HG02870 (cell line): ENCODE results near the gene ANKRD28.

ENCODE experiments used
- ATAC-seq: cut with Tn5 transposase; IDR thresholded peaks from one replicate; pipeline ENCODE4 v1.9.1; 2021; ENCODE audit warnings: mild to moderate bottlenecking, moderate library complexity; ENCODE audit not compliant: unreplicated experiment

ANKRD28 gene

DNA sequence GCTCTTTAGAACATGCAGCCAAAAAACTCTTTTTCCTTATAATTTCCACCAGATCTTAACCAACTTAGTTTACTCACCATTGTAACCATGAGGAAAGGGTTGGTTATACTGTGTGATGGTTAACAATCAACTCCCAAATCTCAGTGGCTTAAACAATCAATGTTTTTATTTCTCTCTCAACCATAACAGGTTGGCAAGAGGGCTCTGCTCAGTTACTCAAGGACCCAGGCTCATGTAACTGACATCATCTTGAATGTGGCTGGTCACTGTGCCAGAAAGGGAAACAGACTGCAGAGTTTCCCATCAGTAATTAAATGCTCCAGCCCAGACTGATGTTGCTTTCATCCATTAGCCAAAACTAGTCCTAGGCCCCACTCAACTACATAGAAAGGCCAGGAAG is 69.0 kb downstream of the ANKRD28 start:
- ATAC-seq, result no peak

DNA sequence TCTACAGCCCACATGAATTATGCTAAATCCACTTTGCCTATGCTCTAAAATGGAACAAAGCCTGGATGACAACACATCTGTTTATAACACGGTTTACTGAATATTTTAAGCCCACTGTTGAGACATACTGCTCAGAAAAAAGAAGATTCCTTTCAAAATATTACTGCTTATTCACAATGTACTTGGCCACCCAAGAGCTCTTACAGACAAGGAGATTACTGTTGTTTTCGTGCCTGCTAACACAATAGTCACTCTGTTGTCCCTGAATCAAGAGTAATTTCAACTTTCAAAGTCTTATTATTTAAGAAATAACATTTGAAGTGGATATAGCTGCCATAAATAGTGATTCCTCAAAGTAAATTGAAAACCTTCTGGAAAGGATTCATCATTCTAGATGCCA is 70.9 kb downstream of the ANKRD28 start:
- ATAC-seq, result no peak

DNA sequence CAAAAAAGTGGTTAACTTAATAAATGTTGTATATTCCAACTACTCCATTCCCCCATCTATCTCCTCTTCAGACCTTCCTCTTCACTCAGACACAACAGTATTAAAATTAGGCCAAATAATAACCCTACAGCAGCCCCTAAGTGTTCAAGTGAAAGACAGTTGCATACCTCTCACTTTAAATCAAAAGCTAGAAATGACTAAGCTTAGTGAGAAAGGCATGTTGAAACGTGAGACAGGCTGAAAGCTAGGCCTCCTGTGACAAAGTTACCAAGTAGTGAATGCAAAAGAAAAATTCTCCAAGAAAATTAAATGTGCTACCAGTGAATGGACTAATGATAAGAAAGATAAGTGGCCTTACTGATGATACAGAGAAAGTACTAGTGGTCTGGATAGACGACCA is 71.7 kb downstream of the ANKRD28 start:
- ATAC-seq, result peak; percentile 95

DNA sequence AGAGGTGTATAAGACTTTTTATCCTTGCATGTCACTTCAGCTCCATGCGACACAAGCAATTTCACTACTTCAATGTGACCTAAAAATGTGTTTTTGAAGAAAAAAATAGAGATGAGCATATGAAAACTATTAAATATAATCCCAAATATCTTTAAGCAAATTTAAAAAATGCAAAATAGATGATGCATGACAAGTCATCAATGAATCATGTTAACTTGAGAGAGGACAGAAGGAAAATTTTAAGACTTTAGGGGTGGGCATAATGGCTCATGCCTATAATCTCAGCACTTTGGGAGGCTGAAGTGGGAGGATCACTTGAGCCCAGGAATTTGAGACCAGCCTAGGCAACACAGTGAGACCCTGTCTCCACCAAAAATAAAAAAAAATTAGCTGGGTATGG is 73.3 kb downstream of the ANKRD28 start:
- ATAC-seq, result no peak

DNA sequence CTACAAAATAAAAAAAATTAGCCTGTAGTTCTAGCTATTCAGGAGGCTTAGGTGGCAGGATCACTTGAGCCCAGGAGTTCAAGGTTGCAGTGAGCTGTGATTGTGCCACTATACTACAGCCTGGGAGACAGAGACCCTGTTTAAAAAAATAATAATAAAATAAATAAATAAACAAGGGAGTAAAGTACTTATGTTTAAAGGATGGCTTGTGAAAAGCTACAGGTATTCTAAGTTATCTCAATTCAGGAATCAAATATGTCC is 74.2 kb downstream of the ANKRD28 start:
- ATAC-seq, result no peak

DNA sequence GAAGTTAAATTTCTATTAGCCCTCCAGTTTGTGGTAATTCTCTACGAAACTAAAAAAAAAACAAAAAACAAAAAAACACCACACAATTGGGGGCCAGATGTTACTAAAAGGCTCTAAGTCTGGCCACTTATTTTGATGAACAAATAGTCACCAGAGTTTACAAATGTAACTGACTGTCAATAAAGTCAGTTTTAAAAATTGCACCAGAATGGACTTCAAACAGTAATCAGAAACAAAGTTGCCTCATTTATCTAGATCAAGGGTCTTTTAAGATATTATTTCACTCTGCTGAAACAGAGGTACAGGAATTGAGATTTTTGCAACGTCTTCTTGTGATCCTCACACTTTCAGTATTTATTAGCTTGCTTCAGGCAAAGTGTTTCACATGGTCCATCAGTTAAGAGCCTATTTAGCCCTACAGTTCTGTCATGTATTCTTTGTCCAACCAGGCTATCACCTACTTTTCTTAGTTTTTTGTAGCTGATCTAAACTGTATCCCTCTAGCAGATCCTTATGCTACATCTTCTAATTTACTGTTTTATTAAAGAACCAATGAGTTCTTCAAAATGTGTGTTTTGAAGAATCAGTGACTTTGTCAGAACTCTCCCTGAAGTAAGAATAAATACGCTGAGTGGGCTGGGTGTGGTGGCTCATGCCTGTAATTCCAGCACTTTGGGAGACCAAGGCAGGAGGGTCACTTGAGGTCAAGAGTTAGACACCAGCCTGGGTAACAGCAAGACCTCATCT is 74.7 kb downstream of the ANKRD28 start:
- ATAC-seq, result no peak

DNA sequence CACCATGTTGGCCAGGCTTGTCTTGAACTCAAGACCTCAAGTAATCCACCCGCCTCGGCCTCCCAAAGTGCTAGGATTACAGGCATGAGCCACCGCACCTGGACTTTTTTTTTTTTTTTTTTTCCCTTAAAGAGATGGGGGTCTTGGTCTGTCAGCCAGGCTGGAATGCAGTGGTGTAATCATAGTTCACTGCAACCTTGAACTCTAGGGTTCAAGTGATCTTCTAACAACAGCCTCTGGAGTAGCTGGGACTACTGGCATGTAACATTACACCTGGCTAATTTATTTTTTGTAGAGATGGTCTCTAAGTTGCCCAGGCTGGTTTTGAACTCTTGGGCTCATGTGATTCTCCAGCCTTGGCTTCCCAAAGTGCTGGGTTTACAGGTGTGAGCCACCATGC is 81.6 kb downstream of the ANKRD28 start:
- no peak for ATAC-seq

DNA sequence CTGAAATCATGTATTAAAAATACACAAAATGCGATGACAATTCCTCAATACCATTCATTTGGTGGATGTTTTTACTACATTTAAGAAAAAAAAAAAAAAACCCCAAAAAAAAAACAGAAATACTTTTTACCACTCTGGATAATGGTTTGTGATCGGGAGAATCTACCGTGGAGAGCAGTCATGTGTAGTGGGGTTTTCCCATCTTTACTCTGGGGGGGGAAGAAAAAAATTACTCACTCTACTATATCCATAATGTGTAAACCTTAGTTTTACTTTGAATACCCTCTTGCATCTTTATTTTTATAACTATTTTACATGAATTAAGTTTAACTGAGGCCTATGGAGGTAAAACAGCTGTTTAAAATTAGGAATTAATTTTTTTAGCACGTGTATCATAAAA is 83.3 kb downstream of the ANKRD28 start:
- ATAC-seq, result no peak

DNA sequence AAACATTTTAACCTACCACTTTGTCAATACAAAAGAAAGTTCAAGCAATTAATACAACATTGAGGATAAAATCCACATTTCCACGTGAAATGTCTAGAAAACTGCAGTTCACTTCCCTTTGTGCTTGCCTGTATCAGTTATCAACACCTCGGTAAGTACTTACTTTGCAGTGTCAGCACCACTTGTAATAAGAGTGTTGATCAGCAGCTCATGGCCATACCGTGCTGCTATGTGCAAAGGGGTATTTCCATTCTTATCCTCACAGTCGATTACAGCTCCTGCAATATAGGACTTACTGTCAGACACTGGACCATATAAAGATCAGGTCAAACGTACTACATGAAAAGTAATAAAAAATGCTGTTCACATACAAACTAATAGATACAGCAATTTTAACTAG is 84.4 kb downstream of the ANKRD28 start:
- no peak for ATAC-seq

DNA sequence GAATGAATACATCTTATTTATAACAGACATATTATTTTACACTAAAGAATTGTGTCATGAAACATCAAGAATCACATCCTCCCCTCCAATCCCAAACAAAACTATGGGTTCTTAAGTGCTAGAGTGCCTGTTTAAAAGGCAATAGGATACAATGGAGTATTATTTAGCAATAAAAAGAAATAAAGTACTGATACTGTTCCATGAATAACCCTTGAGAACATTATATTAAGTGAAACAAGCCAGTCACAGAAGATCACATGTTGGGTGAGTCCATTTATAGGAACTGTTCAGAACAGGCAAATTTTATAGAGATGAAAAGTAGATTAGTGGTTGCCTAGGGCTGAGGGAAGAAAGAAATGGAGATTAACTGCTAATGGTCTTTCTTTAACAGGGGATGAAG is 86.5 kb downstream of the ANKRD28 start:
- ATAC-seq, result no peak

DNA sequence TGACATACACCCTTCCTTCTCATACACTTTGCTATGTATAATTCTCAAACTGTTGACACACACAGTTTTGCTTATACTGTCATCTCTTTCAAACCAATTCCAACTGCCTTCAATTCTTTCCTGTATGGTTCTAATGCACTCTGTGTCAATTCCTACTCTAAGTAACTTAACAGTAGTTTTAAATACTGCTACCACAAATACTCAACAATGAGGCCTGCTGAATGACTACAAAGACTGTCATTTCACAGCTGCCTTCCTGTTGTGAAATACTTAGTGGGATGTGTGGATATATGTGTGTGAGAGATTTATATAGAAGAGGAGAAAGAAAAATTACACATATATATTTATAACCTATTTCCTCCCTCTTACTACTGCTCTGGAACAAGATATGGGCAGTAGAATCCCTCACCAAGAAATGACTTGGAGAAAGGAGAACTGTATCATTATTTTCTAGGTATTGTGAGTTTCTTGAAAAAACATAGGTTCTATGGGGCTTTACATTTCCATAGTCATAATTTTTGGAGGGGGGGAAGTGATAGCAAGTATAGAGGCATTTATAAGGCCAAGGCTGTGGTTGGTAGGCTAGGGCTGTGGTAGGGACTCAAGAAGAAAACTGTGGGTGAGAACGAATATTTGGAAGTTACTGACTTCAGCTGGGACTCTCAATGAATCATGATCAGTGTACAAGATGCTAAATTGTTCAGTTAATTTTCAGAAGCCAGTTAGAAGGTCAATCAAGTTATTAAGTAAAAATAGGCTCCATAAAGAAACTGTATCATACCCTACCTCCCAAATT is 88.7 kb downstream of the ANKRD28 start:
- no peak for ATAC-seq

DNA sequence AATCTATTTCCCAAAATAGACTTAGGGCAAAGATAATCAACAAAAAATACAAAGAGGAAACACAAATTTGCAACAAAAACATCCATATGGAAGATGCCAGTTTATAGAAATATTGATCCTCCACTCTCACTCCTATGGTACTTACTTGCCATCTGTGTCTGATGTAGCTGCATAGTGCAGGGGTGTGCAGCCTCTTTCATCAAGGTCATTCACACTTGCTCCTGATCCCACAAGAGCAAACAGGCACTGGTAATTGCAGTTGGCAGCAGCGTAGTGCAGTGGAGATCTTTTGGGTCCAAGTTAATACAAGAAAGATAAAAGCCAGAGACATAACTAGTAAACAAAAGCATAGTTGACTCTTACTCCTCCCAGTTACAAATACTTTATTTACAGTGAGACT is 90.0 kb downstream of the ANKRD28 start:
- no peak for ATAC-seq

DNA sequence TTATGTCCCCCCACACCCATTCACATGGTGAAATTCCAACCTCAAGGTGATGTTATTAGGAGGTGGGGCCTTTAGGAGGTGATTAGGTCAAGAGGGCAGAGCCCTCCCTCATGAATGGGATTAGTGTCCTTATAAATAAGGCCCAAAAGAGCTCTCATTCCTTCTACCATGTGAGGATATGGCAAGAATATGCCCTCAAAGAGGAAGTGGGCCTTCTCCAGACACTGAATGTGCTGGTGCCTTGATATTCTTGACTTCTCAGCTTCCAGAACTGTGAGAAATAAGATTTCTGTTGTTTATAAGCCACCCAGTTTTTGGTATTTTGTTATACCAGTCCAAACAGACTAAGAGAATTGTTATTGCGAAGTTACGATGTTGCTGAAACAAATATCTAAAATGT is 94.4 kb downstream of the ANKRD28 start:
- ATAC-seq, result no peak

DNA sequence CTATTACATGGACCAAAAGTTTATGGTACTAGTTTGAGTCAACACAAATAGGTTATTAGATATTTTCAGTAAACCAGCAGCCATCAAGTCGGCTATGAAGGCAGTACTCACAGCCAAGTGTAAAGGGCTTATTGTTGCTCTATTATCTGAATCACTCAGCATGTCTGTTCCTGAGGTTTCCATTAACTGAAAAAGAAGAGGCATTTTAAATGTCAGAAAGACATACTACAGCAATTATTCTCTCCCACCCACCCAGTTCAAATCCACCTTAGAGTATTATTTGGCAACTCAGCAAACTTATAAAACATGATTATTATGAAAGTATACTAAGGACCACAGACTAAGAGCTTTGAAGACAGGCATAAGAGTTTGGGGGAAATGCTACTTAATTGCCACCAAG is 103.2 kb downstream of the ANKRD28 start:
- no peak for ATAC-seq

DNA sequence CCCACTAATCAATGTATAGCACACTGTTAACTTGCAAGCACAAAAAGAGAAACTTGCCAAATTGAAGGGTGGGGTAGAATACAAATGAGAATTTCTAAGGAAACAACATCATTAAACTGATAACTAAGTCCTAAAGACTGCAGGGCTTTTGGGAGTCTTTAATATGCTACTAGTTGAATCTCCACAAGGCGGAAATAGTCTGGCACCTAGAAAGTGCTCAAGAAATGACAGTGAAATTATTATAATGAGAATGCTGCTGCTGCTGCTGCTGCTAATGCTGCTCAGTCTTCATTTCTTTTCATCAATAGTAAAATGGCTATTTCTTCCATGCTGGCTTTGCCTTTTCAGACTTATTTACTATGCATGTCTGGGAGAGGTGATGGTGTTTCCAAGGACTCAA is 104.4 kb downstream of the ANKRD28 start:
- no peak for ATAC-seq

DNA sequence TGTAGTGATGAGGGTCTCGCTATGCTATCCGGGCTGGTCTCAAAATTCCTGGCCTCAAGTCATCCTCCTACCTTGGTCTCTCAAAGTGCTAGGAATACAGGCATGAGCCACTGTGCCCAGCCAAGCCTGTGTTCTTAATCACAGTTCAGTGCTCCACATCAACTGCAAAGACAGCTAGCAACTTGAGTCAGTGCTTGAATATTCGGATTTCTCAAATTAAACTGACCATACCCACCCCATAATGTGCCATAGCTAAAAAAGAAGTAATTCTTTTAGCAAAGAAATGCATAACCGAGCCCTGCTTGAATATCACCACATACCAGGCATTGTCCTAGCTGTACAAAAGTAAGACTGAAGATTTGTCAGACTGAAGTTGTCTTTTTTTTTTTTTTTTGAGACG is 107.0 kb downstream of the ANKRD28 start:
- ATAC-seq, result no peak

DNA sequence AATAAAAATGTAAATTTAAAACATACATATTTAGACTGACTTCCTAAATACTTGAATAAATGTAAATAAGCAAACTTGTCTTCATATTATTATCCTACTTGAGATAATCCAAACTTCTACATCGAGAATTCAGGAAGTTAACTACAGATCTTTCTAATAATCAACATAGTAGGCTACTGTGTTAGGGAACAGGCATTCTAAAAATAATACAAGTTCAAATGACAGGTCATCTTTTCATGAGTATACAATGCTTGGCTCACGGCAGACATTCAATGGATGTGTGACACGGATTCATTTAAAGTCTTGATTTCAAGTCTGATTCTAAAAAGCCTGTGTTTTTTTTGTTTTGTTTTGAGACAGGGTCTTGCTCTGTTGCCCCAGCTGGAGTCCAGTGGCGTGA is 107.5 kb downstream of the ANKRD28 start:
- no peak for ATAC-seq

DNA sequence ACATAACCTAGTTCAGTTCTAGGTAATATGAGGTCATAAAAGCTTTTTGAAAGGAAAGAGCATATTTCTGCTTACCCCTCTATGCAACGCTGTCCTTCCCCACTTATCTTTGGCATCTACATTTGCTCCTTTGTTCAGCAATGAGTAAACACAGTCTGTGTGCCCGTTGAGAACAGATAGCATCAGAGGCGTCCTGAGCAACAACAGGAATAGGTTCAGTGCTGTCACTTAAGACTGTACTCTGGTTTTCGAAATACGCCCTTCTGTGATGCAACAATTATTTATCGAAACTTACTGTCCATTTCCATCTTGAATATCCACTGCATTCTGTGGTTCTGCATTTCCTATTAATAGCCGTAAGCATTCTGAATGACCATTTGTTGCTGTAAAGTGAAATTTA is 111.9 kb downstream of the ANKRD28 start:
- no peak for ATAC-seq

DNA sequence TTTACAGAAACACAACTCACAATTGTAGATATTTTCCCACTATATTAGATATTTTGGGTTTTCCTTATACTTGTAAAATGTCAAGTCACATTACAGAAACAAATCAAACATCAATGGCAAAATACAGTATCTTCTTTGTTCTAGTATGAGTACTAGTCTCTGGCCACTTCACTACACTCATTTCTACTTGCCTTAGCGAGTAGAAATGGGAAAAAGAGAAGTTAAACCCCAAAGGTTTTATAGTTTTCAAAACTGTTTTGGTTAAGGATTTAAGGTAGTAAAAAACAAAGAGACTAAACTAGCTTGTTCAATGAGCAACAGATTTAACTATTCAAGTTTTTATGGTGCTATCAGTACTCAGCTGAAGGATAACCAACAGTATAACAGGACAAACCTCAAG is 114.5 kb downstream of the ANKRD28 start:
- no peak for ATAC-seq

DNA sequence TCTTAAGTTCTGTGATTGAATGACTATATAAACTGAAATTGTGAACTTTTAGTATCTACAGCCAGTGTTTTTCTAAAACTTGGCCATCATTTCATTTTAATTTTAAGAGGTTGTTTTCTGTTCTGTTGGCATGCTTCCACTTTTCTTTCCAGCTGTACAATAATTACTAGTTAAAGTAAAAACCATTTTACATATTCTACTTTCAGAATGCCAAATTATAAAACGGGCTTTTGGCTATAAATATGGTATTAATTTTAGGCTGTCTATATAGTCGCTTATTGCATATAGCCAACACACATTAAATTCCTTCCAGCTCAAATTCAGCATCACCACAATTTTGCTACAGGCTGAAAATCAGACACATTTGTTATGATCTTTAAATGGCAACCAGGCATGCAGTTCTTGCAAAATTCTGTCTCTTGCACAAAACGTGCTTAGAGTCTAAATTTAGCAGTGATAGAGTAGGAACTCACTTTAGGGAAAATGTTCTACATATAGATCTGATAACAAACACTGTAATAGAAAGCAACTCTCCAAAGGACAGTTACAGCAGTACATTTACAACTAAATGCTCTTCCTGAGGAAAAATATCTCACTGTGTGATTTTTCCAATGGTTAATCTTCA is 115.1 kb downstream of the ANKRD28 start:
- ATAC-seq, result no peak

DNA sequence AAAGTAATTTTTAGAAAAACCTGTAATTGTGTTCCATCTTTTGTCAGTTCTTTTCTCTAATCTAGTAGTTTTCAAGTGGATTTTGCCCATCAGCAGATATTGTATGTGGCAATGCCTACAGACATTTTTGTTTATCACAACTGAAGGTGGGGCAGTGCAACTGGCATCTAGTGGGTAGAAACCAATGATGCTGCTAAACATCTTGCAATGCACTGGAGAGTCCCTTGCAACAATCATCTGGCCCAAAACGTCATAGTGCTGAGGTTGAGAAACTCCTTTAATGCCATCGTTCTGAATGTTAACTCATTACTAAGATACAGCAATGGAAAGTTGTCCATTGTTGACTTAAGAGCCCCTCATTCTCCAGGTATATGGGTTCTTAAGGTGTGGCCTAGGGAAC is 116.1 kb downstream of the ANKRD28 start:
- no peak for ATAC-seq

DNA sequence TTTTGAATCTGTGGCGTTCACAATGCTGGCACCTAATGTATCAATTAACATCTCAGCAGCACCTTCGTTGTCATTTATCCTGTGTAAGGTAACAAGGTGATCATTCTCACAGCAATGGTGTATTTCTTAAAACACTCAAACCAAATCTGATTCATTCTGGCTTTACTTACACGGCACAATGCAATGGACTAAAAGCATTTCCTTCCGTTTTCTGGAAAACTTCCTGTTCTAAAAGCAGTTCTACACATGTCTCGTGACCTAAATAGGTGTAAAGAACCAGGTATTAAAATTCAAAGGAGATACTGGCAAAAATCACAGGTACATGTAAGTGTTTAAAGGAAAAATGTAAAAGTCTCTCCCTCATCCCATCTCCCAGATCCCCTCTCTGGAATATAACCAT is 118.5 kb downstream of the ANKRD28 start:
- no peak for ATAC-seq
